Measurements from ENCODE around the gene STYXL1.

STYXL1 gene

GRCh38 chr7:75953931-75954330 lies 93.9 kb downstream of the STYXL1 start:
- peak in 1 of 2 experiments; percentile 60 for DNase-seq (ENCODE audit: low read depth in 1 of 2, low spot score in 1 of 2)
- Histone ChIP-seq H3K27me3 (ENCODE audit: insufficient read depth, poor library complexity, severe bottlenecking) (no peaks in the 10 kb centered on the region), H3K27ac (replicated peaks) (peak overlapping the region; percentile 49), H3K4me3 (replicated peaks; ENCODE audit: insufficient read depth, low read length) (no peak overlapping the region)
- TF ChIP-seq POLR2AphosphoS5 (IDR thresholded peaks at IDR 0.05; ENCODE audit: low read depth) (no peak), SPI1 (IDR thresholded peaks at IDR 0.05; ENCODE audit: borderline replicate concordance, low read depth) (peak; percentile 93)

- H3K27ac ChIP-seq (replicated peaks): peak overlapping the region; percentile 49
Measured at GRCh38 chr7:75953431-75953830, 94.4 kb downstream of the STYXL1 start.

DNA sequence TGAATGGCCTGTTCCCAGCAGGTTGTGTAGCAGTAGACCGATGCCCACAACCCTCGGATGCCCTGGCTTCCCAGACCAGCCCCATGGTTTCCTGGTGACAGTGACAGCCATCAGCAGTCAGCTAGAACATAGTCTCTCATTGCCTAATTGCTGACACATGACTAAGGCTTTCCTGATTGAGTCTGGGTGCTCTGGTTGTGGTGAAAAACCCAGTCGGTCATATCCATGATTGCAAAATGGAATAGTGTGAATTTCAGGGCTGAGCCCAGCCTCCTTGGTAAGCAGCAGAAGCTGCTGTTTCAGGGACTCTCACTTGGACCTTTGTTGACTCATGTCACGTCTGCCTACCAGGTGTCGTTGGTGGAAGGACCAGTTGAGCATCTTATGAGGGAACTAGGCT lies 96.3 kb downstream of the STYXL1 start:
- H3K27ac ChIP-seq (replicated peaks): no peak overlapping the region
- peak; percentile 82 to 90 for DNase-seq (ENCODE audit: low read depth in 1 of 2, low spot score in 1 of 2)
- H3K27me3 ChIP-seq (ENCODE audit: insufficient read depth, poor library complexity, severe bottlenecking): no peaks in the 10 kb centered on the region
- 0 out of 2 replicates have a peak, but pooled peaks have one; percentile 32 for TF ChIP-seq POLR2AphosphoS5 (IDR thresholded peaks at IDR 0.05; ENCODE audit: low read depth)
- TF ChIP-seq, protein P1, sequence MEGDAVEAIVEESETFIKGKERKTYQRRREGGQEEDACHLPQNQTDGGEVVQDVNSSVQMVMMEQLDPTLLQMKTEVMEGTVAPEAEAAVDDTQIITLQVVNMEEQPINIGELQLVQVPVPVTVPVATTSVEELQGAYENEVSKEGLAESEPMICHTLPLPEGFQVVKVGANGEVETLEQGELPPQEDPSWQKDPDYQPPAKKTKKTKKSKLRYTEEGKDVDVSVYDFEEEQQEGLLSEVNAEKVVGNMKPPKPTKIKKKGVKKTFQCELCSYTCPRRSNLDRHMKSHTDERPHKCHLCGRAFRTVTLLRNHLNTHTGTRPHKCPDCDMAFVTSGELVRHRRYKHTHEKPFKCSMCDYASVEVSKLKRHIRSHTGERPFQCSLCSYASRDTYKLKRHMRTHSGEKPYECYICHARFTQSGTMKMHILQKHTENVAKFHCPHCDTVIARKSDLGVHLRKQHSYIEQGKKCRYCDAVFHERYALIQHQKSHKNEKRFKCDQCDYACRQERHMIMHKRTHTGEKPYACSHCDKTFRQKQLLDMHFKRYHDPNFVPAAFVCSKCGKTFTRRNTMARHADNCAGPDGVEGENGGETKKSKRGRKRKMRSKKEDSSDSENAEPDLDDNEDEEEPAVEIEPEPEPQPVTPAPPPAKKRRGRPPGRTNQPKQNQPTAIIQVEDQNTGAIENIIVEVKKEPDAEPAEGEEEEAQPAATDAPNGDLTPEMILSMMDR (IDR thresholded peaks at IDR 0.05; ENCODE audit: insufficient read depth, low read length): no peak
- H3K4me3 ChIP-seq (replicated peaks; ENCODE audit: insufficient read depth, low read length): no peak overlapping the region

More at GRCh38 chr7:75953431-75953830, 94.4 kb downstream of the STYXL1 start:
- H3K4me3 ChIP-seq (replicated peaks; ENCODE audit: insufficient read depth, low read length): no peak overlapping the region
- TF ChIP-seq SPI1 (IDR thresholded peaks at IDR 0.05; ENCODE audit: borderline replicate concordance, low read depth) (peak; percentile 40; the same call in 1 of the 2 replicates), REST (IDR thresholded peaks at IDR 0.05; ENCODE audit: insufficient replicate concordance, low read depth) (no peak)
- DNase-seq (ENCODE audit: low read depth in 1 of 2, low spot score in 1 of 2): peak in 1 of 2 experiments; percentile 24
- H3K27me3 ChIP-seq (ENCODE audit: insufficient read depth, poor library complexity, severe bottlenecking): no peaks in the 10 kb centered on the region

- no peak for TF ChIP-seq GABPA (IDR thresholded peaks at IDR 0.05; ENCODE audit: low read depth)
- TF ChIP-seq REST (IDR thresholded peaks at IDR 0.05; ENCODE audit: insufficient replicate concordance, low read depth): no peak
- Histone ChIP-seq H3K27ac (replicated peaks) (no peak overlapping the region), H3K27me3 (ENCODE audit: insufficient read depth, poor library complexity, severe bottlenecking) (no peaks in the 10 kb centered on the region), H3K4me3 (replicated peaks; ENCODE audit: insufficient read depth, low read length) (no peak overlapping the region)
- DNase-seq (ENCODE audit: low read depth in 1 of 2, low spot score in 1 of 2): no peak
Measured at GRCh38 chr7:75950111-75950681, 97.6 kb downstream of the STYXL1 start.

GRCh38 chr7:75948179-75948578 lies 99.6 kb downstream of the STYXL1 start:
- no peak overlapping the region for H3K4me3 ChIP-seq (replicated peaks; ENCODE audit: insufficient read depth, low read length)
- no peaks in the 10 kb centered on the region for H3K27me3 ChIP-seq (ENCODE audit: insufficient read depth, poor library complexity, severe bottlenecking)
- TF ChIP-seq POLR2AphosphoS5 (IDR thresholded peaks at IDR 0.05; ENCODE audit: low read depth): no peak
- TF ChIP-seq SPI1 (IDR thresholded peaks at IDR 0.05; ENCODE audit: borderline replicate concordance, low read depth): no peak
- TF ChIP-seq, protein P1 (IDR thresholded peaks at IDR 0.05; ENCODE audit: insufficient read depth, low read length): no peak
- no peak for TF ChIP-seq GABPA (IDR thresholded peaks at IDR 0.05; ENCODE audit: low read depth)
- no peak for TF ChIP-seq REST (IDR thresholded peaks at IDR 0.05; ENCODE audit: insufficient replicate concordance, low read depth)
- no peak for DNase-seq (ENCODE audit: low read depth in 1 of 2, low spot score in 1 of 2)
- H3K27ac ChIP-seq (replicated peaks): no peak overlapping the region
